Natural killer cell treated with Interleukin-12 subunit alpha and Interleukin-12 subunit beta and Interleukin-15 and Interleukin-18, amount 100 ng/mL, for 72 hours (primary cell): ENCODE data around the gene SCLY. TPM values are rescaled to one million over a fixed set of nuclear protein-coding genes. Genes with fewer than 3 reads are reported as not detected.
A peak's percentile ranks its signal among the peaks of the same experiment; 100 is the strongest.
"Not testable (repeated sequence)": the region's sequence is repeated elsewhere in the genome, so short reads cannot be mapped to it uniquely, and the experiment has no call there.

Experiments
- ATAC-seq, 2 donors: fragments of 150-1000 bp; cut with Tn5 transposase in 1 of 2; sonication (Bioruptor Pico), chemical (Tn5 transposase) in 1 of 2; 2 replicates each; pipeline ENCODE4 v1.10.0; 2021
- DNase-seq: peaks from one replicate; pipeline ENCODE4 v3.0.0; 2022; ENCODE audit warnings: low spot score
- H3K27ac Mint-ChIP-seq, 2 donors: 1 replicate in 1 of 2; 2 replicates in 1 of 2; pipeline ENCODE4 v1.8.0; 2022; ENCODE audit warnings: mixed read lengths in 2 of 2, mild to moderate bottlenecking in 1 of 2, moderate library complexity in 1 of 2
- H3K27me3 Mint-ChIP-seq, 2 donors: 1 replicate in 1 of 2; 2 replicates in 1 of 2; pipeline ENCODE4 v1.8.0; 2022; ENCODE audit warnings: mixed read lengths in 2 of 2
- H3K36me3 Mint-ChIP-seq: one replicate; pipeline ENCODE4 v1.8.0; 2022; ENCODE audit warnings: mixed read lengths
- H3K4me1 Mint-ChIP-seq, 2 donors: 1 replicate in 1 of 2; 2 replicates in 1 of 2; pipeline ENCODE4 v1.8.0; 2022; ENCODE audit warnings: low read depth in 2 of 2, mixed read lengths in 2 of 2, mild to moderate bottlenecking in 1 of 2
- H3K4me3 Mint-ChIP-seq: one replicate; pipeline ENCODE4 v1.8.0; 2022; ENCODE audit warnings: mixed read lengths
- H3K9me3 Mint-ChIP-seq: 2 replicates; pipeline ENCODE4 v1.8.0; 2022; ENCODE audit warnings: mixed read lengths
- total RNA-seq, 2 donors: library from RNA; stranded (reverse); gene quantifications; one replicate each; pipeline ENCODE4 v1.2.3, GENCODE V29; 2022

The SCLY gene
- total RNA-seq, 2 donors from 2014 or later = 46.5 to 99.5 TPM

- ATAC-seq = no peak
- H3K9me3 Mint-ChIP-seq = no peaks in the 10 kb centered on the region
- H3K4me1 Mint-ChIP-seq = peaks cover 0 to 7% of the 10 kb centered on the region in 2 donors
- no peak overlapping the region for H3K4me3 Mint-ChIP-seq
- no peak for DNase-seq
- H3K27ac Mint-ChIP-seq = no peak overlapping the region
- no peaks in the 10 kb centered on the region for H3K27me3 Mint-ChIP-seq
- peaks cover 4% of the 10 kb centered on the region for H3K36me3 Mint-ChIP-seq
Observed at GRCh38 chr2:238107525-238108422, 47.0 kb downstream of the SCLY start.

GRCh38 chr2:238108423-238109183 is 47.8 kb downstream of the SCLY start:
- Mint-ChIP-seq H3K27me3 (no peaks in the 10 kb centered on the region), H3K4me1 (peaks cover 0 to 7% of the 10 kb centered on the region in 2 donors), H3K4me3 (no peak overlapping the region), H3K36me3 (peaks cover 12% of the 10 kb centered on the region), H3K9me3 (no peaks in the 10 kb centered on the region), H3K27ac (no peak overlapping the region)
- ATAC-seq (peak in 1 of 2 donors; percentile 45), DNase-seq (no peak)

GRCh38 chr2:238113611-238114010 is 52.8 kb downstream of the SCLY start:
- Mint-ChIP-seq H3K27me3 (peaks cover 0 to 8% of the 10 kb centered on the region in 2 donors), H3K9me3 (no peaks in the 10 kb centered on the region), H3K4me1 (peaks cover 0 to 2% of the 10 kb centered on the region in 2 donors), H3K27ac (no peak overlapping the region), H3K4me3 (no peak overlapping the region), H3K36me3 (peaks cover 12% of the 10 kb centered on the region)
- ATAC-seq = no peak
- DNase-seq = peak; percentile 51

- ATAC-seq (no peak), DNase-seq (peak; percentile 45)
- Mint-ChIP-seq H3K4me1 (peaks cover 0 to 2% of the 10 kb centered on the region in 2 donors), H3K27me3 (peaks cover 0 to 14% of the 10 kb centered on the region in 2 donors), H3K27ac (no peak overlapping the region), H3K4me3 (no peak overlapping the region), H3K36me3 (peaks cover 12% of the 10 kb centered on the region), H3K9me3 (no peaks in the 10 kb centered on the region)
Observed at GRCh38 chr2:238114331-238114841, 53.6 kb downstream of the SCLY start.

- no peak for ATAC-seq
Observed at GRCh38 chr2:238114851-238115660, 54.3 kb downstream of the SCLY start.

GRCh38 chr2:238115709-238116108 is 54.9 kb downstream of the SCLY start:
- H3K36me3 Mint-ChIP-seq = peaks cover 12% of the 10 kb centered on the region
- ATAC-seq, H3K4me1 Mint-ChIP-seq: not testable (repeated sequence)

More at GRCh38 chr2:238114851-238115660, 54.3 kb downstream of the SCLY start:
- Mint-ChIP-seq H3K36me3 (peaks cover 12% of the 10 kb centered on the region), H3K4me1 (no peaks in the 10 kb centered on the region), H3K4me3 (no peak overlapping the region), H3K27me3 (peaks cover 0 to 14% of the 10 kb centered on the region in 2 donors), H3K27ac (no peak overlapping the region), H3K9me3 (no peaks in the 10 kb centered on the region)
- peak; percentile 38 for DNase-seq

GRCh38 chr2:238116298-238117198 is 55.7 kb downstream of the SCLY start:
- no peak overlapping the region for H3K4me3 Mint-ChIP-seq
- ATAC-seq (no peak), DNase-seq (peak; percentile 56)
- H3K36me3 Mint-ChIP-seq = peaks cover 12% of the 10 kb centered on the region
- H3K9me3 Mint-ChIP-seq = no peaks in the 10 kb centered on the region
- peaks cover 0 to 14% of the 10 kb centered on the region in 2 donors for H3K27me3 Mint-ChIP-seq
- no peak overlapping the region for H3K27ac Mint-ChIP-seq
- no peaks in the 10 kb centered on the region for H3K4me1 Mint-ChIP-seq

More at GRCh38 chr2:238115709-238116108, 54.9 kb downstream of the SCLY start:
- H3K27ac Mint-ChIP-seq, H3K9me3 Mint-ChIP-seq, H3K4me3 Mint-ChIP-seq: not testable (repeated sequence)
- peak; percentile 28 for DNase-seq
- peaks cover 0 to 14% of the 10 kb centered on the region in 2 donors for H3K27me3 Mint-ChIP-seq

- ATAC-seq = no peak
- H3K27ac Mint-ChIP-seq = no peak overlapping the region
- DNase-seq = peak; percentile 38
- H3K36me3 Mint-ChIP-seq = peaks cover 11% of the 10 kb centered on the region
- no peak overlapping the region for H3K4me3 Mint-ChIP-seq
- no peaks in the 10 kb centered on the region for H3K4me1 Mint-ChIP-seq
- no peaks in the 10 kb centered on the region for H3K9me3 Mint-ChIP-seq
- peaks cover 0 to 14% of the 10 kb centered on the region in 2 donors for H3K27me3 Mint-ChIP-seq
Observed at GRCh38 chr2:238117199-238118154, 56.7 kb downstream of the SCLY start.

GRCh38 chr2:238119756-238120462 is 59.1 kb downstream of the SCLY start:
- no peak for ATAC-seq
- DNase-seq = peak; percentile 53
- peaks cover 0 to 14% of the 10 kb centered on the region in 2 donors for H3K27me3 Mint-ChIP-seq
- no peaks in the 10 kb centered on the region for H3K4me1 Mint-ChIP-seq
- no peaks in the 10 kb centered on the region for H3K36me3 Mint-ChIP-seq
- no peak overlapping the region for H3K4me3 Mint-ChIP-seq
- H3K27ac Mint-ChIP-seq = no peak overlapping the region
- no peaks in the 10 kb centered on the region for H3K9me3 Mint-ChIP-seq

- Mint-ChIP-seq H3K4me3 (no peak overlapping the region), H3K9me3 (no peaks in the 10 kb centered on the region), H3K36me3 (no peaks in the 10 kb centered on the region), H3K27ac (no peak overlapping the region), H3K4me1 (no peaks in the 10 kb centered on the region), H3K27me3 (peaks cover 0 to 14% of the 10 kb centered on the region in 2 donors)
- ATAC-seq (no peak), DNase-seq (peak; percentile 42)
Observed at GRCh38 chr2:238120463-238121298, 59.9 kb downstream of the SCLY start.
